HepG2 (cell line): Measurements from ENCODE around the gene SRP9. TPM values are rescaled to one million over a fixed set of nuclear protein-coding genes. Genes with fewer than 3 reads are reported as not detected.
A peak's percentile ranks its signal among the peaks of the same experiment; 100 is the strongest.

Source experiments
- CBX1 ChIP-seq: IDR thresholded peaks from one replicate; pipeline ENCODE4 v1.6.1; 2016; ENCODE audit warnings: antibody characterized with exemption, low read depth
- CHCHD3 ChIP-seq: sonication (generic); formaldehyde crosslinking; IDR thresholded peaks from 2 replicates; pipeline ENCODE4 v1.8.0; 2022; ENCODE audit warnings: mild to moderate bottlenecking, missing genetic modification reagents, moderate library complexity
- JARID2 ChIP-seq: sonication (generic); formaldehyde crosslinking; IDR thresholded peaks from 2 replicates; pipeline ENCODE4 v1.8.1; 2023; ENCODE audit warnings: missing genetic modification reagents, inconsistent platforms; ENCODE audit not compliant: insufficient replicate concordance
- RFX3 ChIP-seq: IDR thresholded peaks from 2 replicates; pipeline ENCODE4 v1.6.1; 2016; ENCODE audit warnings: missing biosample characterization, missing genetic modification reagents
- RFXANK ChIP-seq: IDR thresholded peaks from 2 replicates; pipeline ENCODE4 v1.6.1; 2016
- SRSF1 ChIP-seq: fragments of 200-400 bp; formaldehyde crosslinking; optimal IDR thresholded peaks from 2 replicates; pipeline ENCODE3; 2017; ENCODE audit warnings: mild to moderate bottlenecking, low read depth, low read length, moderate library complexity
- ZBTB42 ChIP-seq: sonication (generic); formaldehyde crosslinking; IDR thresholded peaks from 2 replicates; pipeline ENCODE4 v1.5.0; 2020; ENCODE audit warnings: mild to moderate bottlenecking, missing genetic modification reagents
- ZKSCAN8 ChIP-seq: IDR thresholded peaks from 2 replicates; pipeline ENCODE4 v1.6.1; 2016; ENCODE audit warnings: borderline replicate concordance, missing genetic modification reagents, missing compliant biosample characterization
- ZNF180 ChIP-seq: sonication (generic); formaldehyde crosslinking; IDR thresholded peaks from 2 replicates; pipeline ENCODE4 v1.4.0; 2020; ENCODE audit warnings: low read depth, missing genetic modification reagents, borderline replicate concordance
- ZNF24 ChIP-seq: fragments of 450-650 bp; IDR thresholded peaks from 2 replicates; pipeline ENCODE4 v1.6.1; 2017; ENCODE audit warnings: antibody characterized with exemption, mild to moderate bottlenecking
- ZNF292 ChIP-seq: sonication (generic); formaldehyde crosslinking; IDR thresholded peaks from 2 replicates; pipeline ENCODE4 v1.8.1; 2022; ENCODE audit warnings: mild to moderate bottlenecking, low read depth, missing genetic modification reagents, borderline replicate concordance
- ZNF564 ChIP-seq: sonication (generic); formaldehyde crosslinking; IDR thresholded peaks from 2 replicates; pipeline ENCODE4 v1.8.1; 2023; ENCODE audit warnings: mild to moderate bottlenecking, missing genetic modification reagents
- ZNF660 ChIP-seq: sonication (generic); formaldehyde crosslinking; IDR thresholded peaks from 2 replicates; pipeline ENCODE4 v1.5.1; 2020; ENCODE audit warnings: mild to moderate bottlenecking, low read depth, missing genetic modification reagents, borderline replicate concordance
- ZSCAN25 ChIP-seq: sonication (generic); formaldehyde crosslinking; IDR thresholded peaks from 2 replicates; pipeline ENCODE4 v1.8.0; 2022; ENCODE audit warnings: mild to moderate bottlenecking, missing genetic modification reagents
- polyA plus RNA-seq, 8 experiments: library from polyadenylated mRNA; depleted of rRNA in 3 of 8; stranded (reverse) in 7 of 8; unstranded in 1 of 8; fragments of >200 nt; fragmentation: Illumina TruSeq in 4 of 8; extraction: Trizol in 4 of 8; gene quantifications; 2 replicates each; pipeline versions ENCODE4 v1.2.1 to v1.2.3, GENCODE V29; 2011 to 2016; ENCODE audit warnings: low read depth in 4 of 8, missing spikeins in 1 of 8, mixed read lengths in 1 of 8; ENCODE audit not compliant: insufficient read depth in 1 of 8
- total RNA-seq, 5 experiments: library from RNA; depleted of rRNA; stranded (reverse); fragments of >200 nt; fragmentation: Illumina TruSeq; extraction: Trizol; gene quantifications; 2 replicates each; pipeline ENCODE4 v1.2.3, GENCODE V29; 2016; ENCODE audit warnings: low read depth in 1 of 5
- TF ChIP-seq, protein P1 (sequence below): sonication (generic); formaldehyde crosslinking; IDR thresholded peaks from 2 replicates; pipeline ENCODE4 v1.5.0; 2020; ENCODE audit warnings: missing genetic modification reagents
- TF ChIP-seq, protein P2 (sequence below): sonication (generic); formaldehyde crosslinking; IDR thresholded peaks from 2 replicates; pipeline ENCODE4 v1.4.0; 2020; ENCODE audit warnings: missing genetic modification reagents
- TF ChIP-seq, protein P3 (sequence below): IDR thresholded peaks from 2 replicates; pipeline ENCODE4 v1.6.1; 2016; ENCODE audit warnings: mild to moderate bottlenecking
- TF ChIP-seq, protein P4 (sequence below): sonication (generic); formaldehyde crosslinking; IDR thresholded peaks from one replicate; pipeline ENCODE4 v1.5.1; 2020; ENCODE audit warnings: mild to moderate bottlenecking, missing genetic modification reagents; ENCODE audit errors: not compliant biosample characterization

The SRP9 gene
- total and polyA plus RNA-seq, 2 of the 13 experiments (the other 11 are each of a cell fraction or from before 2014, with no cell fraction given): 251 to 307 TPM

DNA sequence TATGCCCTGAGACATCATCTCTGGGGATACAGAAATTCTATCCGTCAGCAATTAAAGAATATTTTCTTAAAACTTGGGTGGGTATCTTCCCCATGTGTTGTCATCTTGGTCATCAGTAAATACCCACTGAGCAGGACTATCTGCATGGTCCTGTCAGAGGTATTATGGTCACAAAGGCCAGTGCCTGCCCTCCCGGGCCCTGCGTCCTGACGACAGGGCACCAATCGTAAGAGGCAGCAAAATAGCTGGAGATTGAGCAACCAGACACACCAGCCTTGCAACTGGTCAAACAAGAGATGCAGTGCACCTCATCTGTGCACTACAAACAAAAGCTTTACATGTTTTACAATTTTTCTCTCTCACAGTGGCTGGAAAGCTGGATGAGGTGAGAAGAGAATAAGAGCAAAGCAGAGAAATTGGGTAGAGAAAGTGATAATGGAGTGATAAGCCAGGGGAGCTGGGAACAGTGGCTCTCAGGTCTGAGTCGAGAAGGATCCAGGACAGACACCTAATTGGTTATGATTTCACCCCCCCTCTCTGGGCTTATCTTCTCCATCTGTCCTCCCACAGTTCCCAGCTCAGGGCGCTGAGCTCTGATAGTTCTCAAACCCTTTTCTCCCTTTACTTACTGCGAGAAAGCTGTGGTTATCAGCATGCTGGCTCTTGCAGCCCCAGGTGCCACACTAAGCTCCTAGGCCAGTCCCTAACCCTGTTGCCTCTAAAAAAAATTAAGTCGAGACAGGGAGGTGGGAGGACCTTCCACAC, 8.8 kb upstream of the SRP9 start (continued):
- TF ChIP-seq JARID2 (CRISPR knock-in tag) (no peak), CHCHD3 (no peak), ZSCAN25 (no peak), RFX3 (CRISPR knock-in tag) (no peak), SRSF1 (no peak), CBX1 (peak; percentile 48), ZNF564 (CRISPR knock-in tag) (no peak), ZNF24 (no peak), ZBTB42 (no peak), ZNF292 (CRISPR knock-in tag) (peak; percentile 26; the same call in 1 of the 2 replicates), RFXANK (0 out of 2 replicates have a peak, but pooled peaks have one; percentile 50), ZNF180 (CRISPR knock-in tag) (no peak), ZNF660 (CRISPR knock-in tag) (no peak), ZKSCAN8 (CRISPR knock-in tag) (0 out of 2 replicates have a peak, but pooled peaks have one; percentile 34)
- TF ChIP-seq, protein P1, sequence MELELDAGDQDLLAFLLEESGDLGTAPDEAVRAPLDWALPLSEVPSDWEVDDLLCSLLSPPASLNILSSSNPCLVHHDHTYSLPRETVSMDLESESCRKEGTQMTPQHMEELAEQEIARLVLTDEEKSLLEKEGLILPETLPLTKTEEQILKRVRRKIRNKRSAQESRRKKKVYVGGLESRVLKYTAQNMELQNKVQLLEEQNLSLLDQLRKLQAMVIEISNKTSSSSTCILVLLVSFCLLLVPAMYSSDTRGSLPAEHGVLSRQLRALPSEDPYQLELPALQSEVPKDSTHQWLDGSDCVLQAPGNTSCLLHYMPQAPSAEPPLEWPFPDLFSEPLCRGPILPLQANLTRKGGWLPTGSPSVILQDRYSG: no peak
- TF ChIP-seq, protein P2, sequence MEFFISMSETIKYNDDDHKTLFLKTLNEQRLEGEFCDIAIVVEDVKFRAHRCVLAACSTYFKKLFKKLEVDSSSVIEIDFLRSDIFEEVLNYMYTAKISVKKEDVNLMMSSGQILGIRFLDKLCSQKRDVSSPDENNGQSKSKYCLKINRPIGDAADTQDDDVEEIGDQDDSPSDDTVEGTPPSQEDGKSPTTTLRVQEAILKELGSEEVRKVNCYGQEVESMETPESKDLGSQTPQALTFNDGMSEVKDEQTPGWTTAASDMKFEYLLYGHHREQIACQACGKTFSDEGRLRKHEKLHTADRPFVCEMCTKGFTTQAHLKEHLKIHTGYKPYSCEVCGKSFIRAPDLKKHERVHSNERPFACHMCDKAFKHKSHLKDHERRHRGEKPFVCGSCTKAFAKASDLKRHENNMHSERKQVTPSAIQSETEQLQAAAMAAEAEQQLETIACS (CRISPR knock-in tag): no peak
- TF ChIP-seq, protein P3, sequence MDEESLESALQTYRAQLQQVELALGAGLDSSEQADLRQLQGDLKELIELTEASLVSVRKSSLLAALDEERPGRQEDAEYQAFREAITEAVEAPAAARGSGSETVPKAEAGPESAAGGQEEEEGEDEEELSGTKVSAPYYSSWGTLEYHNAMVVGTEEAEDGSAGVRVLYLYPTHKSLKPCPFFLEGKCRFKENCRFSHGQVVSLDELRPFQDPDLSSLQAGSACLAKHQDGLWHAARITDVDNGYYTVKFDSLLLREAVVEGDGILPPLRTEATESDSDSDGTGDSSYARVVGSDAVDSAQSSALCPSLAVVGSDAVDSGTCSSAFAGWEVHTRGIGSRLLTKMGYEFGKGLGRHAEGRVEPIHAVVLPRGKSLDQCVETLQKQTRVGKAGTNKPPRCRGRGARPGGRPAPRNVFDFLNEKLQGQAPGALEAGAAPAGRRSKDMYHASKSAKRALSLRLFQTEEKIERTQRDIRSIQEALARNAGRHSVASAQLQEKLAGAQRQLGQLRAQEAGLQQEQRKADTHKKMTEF: 0 out of 2 replicates have a peak, but pooled peaks have one; percentile 33
- TF ChIP-seq, protein P4, sequence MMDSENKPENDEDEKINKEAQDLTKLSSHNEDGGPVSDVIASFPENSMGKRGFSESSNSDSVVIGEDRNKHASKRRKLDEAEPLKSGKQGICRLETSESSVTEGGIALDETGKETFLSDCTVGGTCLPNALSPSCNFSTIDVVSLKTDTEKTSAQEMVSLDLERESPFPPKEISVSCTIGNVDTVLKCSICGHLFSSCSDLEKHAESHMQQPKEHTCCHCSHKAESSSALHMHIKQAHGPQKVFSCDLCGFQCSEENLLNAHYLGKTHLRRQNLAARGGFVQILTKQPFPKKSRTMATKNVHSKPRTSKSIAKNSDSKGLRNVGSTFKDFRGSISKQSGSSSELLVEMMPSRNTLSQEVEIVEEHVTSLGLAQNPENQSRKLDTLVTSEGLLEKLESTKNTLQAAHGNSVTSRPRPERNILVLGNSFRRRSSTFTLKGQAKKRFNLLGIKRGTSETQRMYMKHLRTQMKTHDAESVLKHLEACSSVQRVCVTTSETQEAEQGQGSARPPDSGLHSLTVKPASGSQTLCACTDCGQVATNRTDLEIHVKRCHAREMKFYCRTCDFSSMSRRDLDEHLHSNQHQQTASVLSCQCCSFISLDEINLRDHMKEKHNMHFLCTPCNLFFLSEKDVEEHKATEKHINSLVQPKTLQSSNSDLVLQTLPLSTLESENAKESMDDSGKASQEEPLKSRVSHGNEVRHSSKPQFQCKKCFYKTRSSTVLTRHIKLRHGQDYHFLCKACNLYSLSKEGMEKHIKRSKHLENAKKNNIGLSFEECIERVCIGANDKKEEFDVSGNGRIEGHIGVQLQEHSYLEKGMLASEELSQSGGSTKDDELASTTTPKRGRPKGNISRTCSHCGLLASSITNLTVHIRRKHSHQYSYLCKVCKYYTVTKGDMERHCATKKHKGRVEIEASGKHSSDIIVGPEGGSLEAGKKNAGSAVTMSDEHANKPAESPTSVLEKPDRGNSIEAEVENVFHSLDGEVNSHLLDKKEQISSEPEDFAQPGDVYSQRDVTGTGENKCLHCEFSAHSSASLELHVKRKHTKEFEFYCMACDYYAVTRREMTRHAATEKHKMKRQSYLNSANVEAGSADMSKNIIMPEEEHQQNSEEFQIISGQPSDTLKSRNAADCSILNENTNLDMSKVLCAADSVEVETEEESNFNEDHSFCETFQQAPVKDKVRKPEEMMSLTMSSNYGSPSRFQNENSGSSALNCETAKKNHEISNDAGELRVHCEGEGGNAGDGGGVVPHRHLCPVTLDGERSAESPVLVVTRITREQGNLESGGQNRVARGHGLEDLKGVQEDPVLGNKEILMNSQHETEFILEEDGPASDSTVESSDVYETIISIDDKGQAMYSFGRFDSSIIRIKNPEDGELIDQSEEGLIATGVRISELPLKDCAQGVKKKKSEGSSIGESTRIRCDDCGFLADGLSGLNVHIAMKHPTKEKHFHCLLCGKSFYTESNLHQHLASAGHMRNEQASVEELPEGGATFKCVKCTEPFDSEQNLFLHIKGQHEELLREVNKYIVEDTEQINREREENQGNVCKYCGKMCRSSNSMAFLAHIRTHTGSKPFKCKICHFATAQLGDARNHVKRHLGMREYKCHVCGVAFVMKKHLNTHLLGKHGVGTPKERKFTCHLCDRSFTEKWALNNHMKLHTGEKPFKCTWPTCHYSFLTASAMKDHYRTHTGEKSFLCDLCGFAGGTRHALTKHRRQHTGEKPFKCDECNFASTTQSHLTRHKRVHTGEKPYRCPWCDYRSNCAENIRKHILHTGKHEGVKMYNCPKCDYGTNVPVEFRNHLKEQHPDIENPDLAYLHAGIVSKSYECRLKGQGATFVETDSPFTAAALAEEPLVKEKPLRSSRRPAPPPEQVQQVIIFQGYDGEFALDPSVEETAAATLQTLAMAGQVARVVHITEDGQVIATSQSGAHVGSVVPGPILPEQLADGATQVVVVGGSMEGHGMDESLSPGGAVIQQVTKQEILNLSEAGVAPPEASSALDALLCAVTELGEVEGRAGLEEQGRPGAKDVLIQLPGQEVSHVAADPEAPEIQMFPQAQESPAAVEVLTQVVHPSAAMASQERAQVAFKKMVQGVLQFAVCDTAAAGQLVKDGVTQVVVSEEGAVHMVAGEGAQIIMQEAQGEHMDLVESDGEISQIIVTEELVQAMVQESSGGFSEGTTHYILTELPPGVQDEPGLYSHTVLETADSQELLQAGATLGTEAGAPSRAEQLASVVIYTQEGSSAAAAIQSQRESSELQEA (CRISPR knock-in tag): no peak
